PC-9 (cell line): Measurements from ENCODE around the gene COL25A1.

Experiments used
- EZH2 ChIP-seq: fragments of 200-600 bp; sonication (generic); IDR thresholded peaks from 2 replicates; pipeline ENCODE4 v1.8.0; 2017; ENCODE audit warnings: antibody characterized with exemption, low read depth
- TF ChIP-seq, protein P1 (sequence below): fragments of 200-600 bp; sonication (generic); conservative IDR thresholded peaks from 2 replicates; pipeline ENCODE4 v1.6.1; 2017; ENCODE audit warnings: mixed run types, antibody characterized with exemption, mild to moderate bottlenecking, moderate library complexity

DNA sequence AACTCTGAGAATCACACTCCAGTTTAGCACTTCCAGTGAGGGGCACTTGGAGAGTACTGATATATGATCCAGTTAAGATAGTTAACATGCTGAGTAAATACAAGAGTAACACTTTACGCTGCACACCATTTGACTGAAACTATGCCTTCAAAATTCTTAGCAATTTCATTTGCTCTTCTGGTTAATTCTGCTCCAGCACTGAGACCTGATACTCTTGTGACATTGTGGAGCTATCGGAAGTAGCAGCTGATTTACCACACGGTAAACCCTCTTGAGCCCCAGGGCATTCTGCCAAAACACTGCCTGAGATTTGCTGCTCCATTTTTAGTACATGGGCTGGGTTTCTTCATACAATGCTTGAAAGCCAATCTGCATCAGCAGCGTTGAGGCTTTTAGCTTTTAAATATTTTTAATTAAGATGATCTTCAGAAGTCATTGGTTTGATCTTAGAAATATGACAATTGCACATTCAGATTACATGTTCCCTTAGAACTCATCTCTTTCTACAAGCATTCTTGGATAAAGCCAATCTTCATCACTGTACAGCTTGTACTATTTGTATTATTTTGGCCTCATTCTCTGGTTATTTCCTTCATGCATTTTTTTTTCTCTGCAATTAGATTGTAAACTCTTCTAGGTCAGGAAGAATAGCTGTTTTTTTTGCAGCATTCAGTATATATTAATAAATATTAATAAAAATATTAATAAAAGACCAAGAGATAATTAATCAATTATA lies 471.8 kb downstream of the COL25A1 start:
- TF ChIP-seq, protein P1, sequence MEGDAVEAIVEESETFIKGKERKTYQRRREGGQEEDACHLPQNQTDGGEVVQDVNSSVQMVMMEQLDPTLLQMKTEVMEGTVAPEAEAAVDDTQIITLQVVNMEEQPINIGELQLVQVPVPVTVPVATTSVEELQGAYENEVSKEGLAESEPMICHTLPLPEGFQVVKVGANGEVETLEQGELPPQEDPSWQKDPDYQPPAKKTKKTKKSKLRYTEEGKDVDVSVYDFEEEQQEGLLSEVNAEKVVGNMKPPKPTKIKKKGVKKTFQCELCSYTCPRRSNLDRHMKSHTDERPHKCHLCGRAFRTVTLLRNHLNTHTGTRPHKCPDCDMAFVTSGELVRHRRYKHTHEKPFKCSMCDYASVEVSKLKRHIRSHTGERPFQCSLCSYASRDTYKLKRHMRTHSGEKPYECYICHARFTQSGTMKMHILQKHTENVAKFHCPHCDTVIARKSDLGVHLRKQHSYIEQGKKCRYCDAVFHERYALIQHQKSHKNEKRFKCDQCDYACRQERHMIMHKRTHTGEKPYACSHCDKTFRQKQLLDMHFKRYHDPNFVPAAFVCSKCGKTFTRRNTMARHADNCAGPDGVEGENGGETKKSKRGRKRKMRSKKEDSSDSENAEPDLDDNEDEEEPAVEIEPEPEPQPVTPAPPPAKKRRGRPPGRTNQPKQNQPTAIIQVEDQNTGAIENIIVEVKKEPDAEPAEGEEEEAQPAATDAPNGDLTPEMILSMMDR: no peak
- TF ChIP-seq EZH2: no peak
